ENCODE data around the gene TRIM37.

The TRIM37 gene

GRCh38 chr17:59003860-59004259, 102.8 kb downstream of the TRIM37 start:
- Histone ChIP-seq H2AFZ (ENCODE audit: low read depth) (no peak overlapping the region), H3K79me2 (ENCODE audit: insufficient read depth, low read depth) (no peaks in the 10 kb centered on the region), H3K36me3 (ENCODE audit: insufficient read depth) (no peaks in the 10 kb centered on the region), H3K27ac (no peak overlapping the region), H3K4me1 (ENCODE audit: low read depth, poor library complexity, severe bottlenecking) (peaks cover 7% of the 10 kb centered on the region), H3K9ac (no peak overlapping the region), H3K4me3 (IDR thresholded peaks at IDR 0.05; ENCODE audit: insufficient read depth, low read depth, low read length) (no peak overlapping the region), H3K27me3 (ENCODE audit: insufficient read depth, low read depth) (no peaks in the 10 kb centered on the region), H4K20me1 (ENCODE audit: insufficient read depth) (no peaks in the 10 kb centered on the region), H3K4me2 (no peak overlapping the region)
- no peak for TF ChIP-seq CTCF (conservative IDR thresholded peaks at IDR 0.05; ENCODE audit: low read depth, low read length)

GRCh38 chr17:59002848-59003247, 103.8 kb downstream of the TRIM37 start:
- Histone ChIP-seq H3K79me2 (ENCODE audit: insufficient read depth, low read depth) (no peaks in the 10 kb centered on the region), H3K4me3 (IDR thresholded peaks at IDR 0.05; ENCODE audit: insufficient read depth, low read depth, low read length) (no peak overlapping the region), H3K27ac (no peak overlapping the region), H4K20me1 (ENCODE audit: insufficient read depth) (no peaks in the 10 kb centered on the region), H3K4me2 (no peak overlapping the region), H3K27me3 (ENCODE audit: insufficient read depth, low read depth) (no peaks in the 10 kb centered on the region), H3K36me3 (ENCODE audit: insufficient read depth) (no peaks in the 10 kb centered on the region), H3K4me1 (ENCODE audit: low read depth, poor library complexity, severe bottlenecking) (peaks cover 7% of the 10 kb centered on the region), H2AFZ (ENCODE audit: low read depth) (no peak overlapping the region), H3K9ac (no peak overlapping the region)
- TF ChIP-seq CTCF (conservative IDR thresholded peaks at IDR 0.05; ENCODE audit: low read depth, low read length): no peak

GRCh38 chr17:59002126-59002525, 104.6 kb downstream of the TRIM37 start:
- Histone ChIP-seq H4K20me1 (ENCODE audit: insufficient read depth) (no peaks in the 10 kb centered on the region), H3K36me3 (ENCODE audit: insufficient read depth) (no peaks in the 10 kb centered on the region), H3K27ac (no peak overlapping the region), H3K9ac (no peak overlapping the region), H3K79me2 (ENCODE audit: insufficient read depth, low read depth) (no peaks in the 10 kb centered on the region), H2AFZ (ENCODE audit: low read depth) (no peak overlapping the region), H3K4me1 (ENCODE audit: low read depth, poor library complexity, severe bottlenecking) (peaks cover 7% of the 10 kb centered on the region), H3K4me3 (IDR thresholded peaks at IDR 0.05; ENCODE audit: insufficient read depth, low read depth, low read length) (no peak overlapping the region), H3K4me2 (no peak overlapping the region), H3K27me3 (ENCODE audit: insufficient read depth, low read depth) (no peaks in the 10 kb centered on the region)
- no peak for TF ChIP-seq CTCF (conservative IDR thresholded peaks at IDR 0.05; ENCODE audit: low read depth, low read length)

GRCh38 chr17:59001158-59001814, 105.4 kb downstream of the TRIM37 start:
- Histone ChIP-seq H3K79me2 (ENCODE audit: insufficient read depth, low read depth) (no peaks in the 10 kb centered on the region), H3K27ac (no peak overlapping the region), H2AFZ (ENCODE audit: low read depth) (no peak overlapping the region), H3K27me3 (ENCODE audit: insufficient read depth, low read depth) (no peaks in the 10 kb centered on the region), H3K36me3 (ENCODE audit: insufficient read depth) (no peaks in the 10 kb centered on the region), H3K4me3 (IDR thresholded peaks at IDR 0.05; ENCODE audit: insufficient read depth, low read depth, low read length) (no peak overlapping the region), H3K9ac (no peak overlapping the region), H3K4me2 (no peak overlapping the region), H4K20me1 (ENCODE audit: insufficient read depth) (no peaks in the 10 kb centered on the region), H3K4me1 (ENCODE audit: low read depth, poor library complexity, severe bottlenecking) (peaks cover 7% of the 10 kb centered on the region)
- TF ChIP-seq CTCF (conservative IDR thresholded peaks at IDR 0.05; ENCODE audit: low read depth, low read length): no peak

All from KMS-11 (cell line).